Measurements from ENCODE around the gene MPP2. TPM values are rescaled to one million over a fixed set of nuclear protein-coding genes. Genes with fewer than 3 reads are reported as not detected.
"Not testable (repeated sequence)": the region's sequence is repeated elsewhere in the genome, so short reads cannot be mapped to it uniquely, and the experiment has no call there.

The MPP2 gene
- total RNA-seq, 1 donor from 2014 or later, result 3.6 TPM

DNA sequence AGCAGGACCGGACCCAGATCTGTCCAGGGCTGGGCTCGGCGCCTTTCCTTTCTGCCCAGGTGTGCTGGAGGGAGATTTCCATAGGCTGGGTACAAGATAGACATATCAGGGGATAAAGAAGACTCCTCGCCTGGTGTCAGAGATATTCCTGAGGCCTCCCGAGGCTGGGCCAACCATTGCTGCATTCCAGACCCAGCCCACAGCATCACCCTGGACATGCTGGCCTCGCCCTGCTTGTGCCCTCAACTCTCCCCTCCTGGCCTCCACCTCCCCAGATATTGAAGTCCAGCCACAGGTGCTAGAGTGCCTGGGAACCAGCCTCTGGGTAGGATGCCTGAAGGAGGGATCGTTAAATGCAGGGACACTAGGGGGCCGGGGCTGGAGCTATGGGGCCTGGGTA is 58.2 kb downstream of the MPP2 start:
- no peak for DNase-seq (ENCODE audit: low read depth)

DNA sequence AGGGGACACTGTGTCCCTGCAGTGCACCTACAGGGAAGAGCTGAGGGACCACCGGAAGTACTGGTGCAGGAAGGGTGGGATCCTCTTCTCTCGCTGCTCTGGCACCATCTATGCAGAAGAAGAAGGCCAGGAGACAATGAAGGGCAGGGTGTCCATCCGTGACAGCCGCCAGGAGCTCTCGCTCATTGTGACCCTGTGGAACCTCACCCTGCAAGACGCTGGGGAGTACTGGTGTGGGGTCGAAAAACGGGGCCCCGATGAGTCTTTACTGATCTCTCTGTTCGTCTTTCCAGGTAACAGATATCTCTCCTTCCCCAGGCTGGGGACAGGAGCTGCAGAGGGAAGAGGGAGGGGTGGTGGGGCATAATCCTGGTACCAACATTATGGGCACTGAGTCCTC is 58.7 kb downstream of the MPP2 start:
- no peak for DNase-seq (ENCODE audit: low read depth)

DNA sequence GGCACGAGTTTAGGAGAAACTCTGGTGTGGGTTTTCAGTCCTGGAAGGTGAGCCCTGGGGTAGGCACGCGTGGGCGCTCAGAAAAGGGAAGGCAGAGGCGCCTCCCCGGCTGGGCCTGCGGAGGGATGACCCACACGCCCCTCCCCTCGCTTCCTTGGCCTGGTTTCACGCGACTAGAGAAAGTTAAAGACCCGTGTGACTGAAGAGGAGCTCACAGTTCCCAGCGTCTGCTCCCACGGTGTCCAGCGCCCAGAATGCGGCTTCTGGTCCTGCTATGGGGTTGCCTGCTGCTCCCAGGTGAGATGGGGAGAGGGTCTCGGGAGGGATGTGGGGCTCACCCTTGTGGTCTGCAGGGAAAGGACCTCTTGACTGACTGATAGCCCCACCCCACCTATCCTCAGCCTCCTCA is 60.4 kb downstream of the MPP2 start, which contains the start of gene CD300LG:
Gene CD300LG, plus strand, starts transcription at position 214 of the 409 bp plus-strand sequence. Its CDS starts 41 bp downstream, at position 255.
- no peak for DNase-seq (ENCODE audit: low read depth)

DNA sequence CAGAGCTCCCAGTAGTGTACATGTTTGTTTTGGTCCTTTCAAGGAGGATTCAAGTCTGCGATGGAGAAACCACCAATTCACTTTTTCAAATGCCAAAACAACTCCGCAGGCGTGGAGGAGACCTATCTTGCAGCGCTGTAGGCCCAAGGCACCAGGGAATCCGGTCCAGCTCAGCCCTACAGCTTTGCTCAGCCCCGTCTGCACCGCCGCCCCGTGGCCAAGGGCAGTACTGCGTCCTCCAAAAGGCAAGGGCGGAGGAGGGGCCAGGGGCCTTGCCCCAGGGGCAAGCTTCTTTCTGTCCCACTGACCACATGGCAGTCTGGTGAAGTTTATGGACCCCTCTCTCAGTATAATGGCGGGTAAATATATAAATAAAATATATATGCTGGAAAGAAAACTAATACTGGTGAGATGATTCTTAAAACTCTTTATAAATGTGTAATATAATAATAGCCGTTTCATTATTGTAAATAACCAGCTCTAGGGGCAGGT is 61.1 kb downstream of the MPP2 start:
- DNase-seq (ENCODE audit: low read depth), result peak; percentile 56

DNA sequence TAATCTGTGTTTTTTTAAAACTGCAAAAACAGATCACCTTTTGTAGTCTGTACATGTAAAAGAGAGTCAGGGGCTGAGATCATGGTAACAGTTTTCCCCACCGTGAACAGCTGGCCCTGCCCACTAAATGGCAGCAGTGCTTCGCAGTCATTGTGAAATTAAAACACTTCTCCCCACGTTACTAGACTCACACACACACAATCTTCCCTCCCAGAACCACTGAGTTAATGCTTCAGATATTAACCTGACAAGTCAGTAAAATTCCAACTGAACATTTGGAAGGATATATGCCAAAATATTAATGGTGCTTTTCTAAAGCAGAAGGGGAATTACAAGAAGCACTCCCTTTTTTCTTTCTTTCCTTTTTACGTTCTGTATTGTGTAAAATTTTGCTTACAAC is 61.6 kb downstream of the MPP2 start:
- peak; percentile 65 for DNase-seq (ENCODE audit: low read depth)

DNA sequence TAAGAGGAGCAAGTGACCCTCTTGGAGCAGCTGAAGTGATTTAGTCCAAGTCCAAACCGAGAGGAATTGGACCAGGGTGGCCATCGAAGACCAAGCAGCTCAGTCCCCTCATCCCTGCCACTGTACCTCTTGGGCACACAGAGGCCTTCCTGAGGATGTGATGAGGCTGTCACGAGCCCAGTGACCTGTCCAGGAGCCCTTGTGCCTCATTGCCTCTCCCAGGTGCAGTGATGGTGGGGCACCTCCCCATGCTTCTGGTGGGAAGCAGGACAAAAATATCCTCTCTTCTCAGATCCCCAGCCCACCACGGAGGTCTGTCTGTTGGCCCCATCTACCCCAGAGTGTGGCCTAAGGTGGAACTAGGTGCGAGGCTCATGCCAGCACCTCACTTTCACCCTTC is 63.1 kb downstream of the MPP2 start:
- no peak for DNase-seq (ENCODE audit: low read depth)

DNA sequence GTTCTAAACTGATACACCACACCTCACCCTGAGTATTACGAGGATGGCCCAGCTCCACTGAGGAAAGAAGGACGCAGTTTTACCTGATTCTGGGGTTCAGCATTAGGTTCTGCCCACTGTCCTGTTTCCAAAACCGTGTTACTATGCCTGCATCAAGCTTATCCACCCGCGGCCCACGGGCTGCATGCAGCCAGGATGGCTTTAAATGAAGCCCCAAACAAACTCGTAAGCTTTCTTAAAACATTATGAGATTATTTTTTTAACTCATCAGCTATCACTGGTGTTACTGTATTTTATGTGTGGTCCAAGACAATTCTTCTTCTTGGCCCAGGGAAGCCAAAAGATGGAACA is 64.4 kb downstream of the MPP2 start:
- DNase-seq (ENCODE audit: low read depth), result no peak

DNA sequence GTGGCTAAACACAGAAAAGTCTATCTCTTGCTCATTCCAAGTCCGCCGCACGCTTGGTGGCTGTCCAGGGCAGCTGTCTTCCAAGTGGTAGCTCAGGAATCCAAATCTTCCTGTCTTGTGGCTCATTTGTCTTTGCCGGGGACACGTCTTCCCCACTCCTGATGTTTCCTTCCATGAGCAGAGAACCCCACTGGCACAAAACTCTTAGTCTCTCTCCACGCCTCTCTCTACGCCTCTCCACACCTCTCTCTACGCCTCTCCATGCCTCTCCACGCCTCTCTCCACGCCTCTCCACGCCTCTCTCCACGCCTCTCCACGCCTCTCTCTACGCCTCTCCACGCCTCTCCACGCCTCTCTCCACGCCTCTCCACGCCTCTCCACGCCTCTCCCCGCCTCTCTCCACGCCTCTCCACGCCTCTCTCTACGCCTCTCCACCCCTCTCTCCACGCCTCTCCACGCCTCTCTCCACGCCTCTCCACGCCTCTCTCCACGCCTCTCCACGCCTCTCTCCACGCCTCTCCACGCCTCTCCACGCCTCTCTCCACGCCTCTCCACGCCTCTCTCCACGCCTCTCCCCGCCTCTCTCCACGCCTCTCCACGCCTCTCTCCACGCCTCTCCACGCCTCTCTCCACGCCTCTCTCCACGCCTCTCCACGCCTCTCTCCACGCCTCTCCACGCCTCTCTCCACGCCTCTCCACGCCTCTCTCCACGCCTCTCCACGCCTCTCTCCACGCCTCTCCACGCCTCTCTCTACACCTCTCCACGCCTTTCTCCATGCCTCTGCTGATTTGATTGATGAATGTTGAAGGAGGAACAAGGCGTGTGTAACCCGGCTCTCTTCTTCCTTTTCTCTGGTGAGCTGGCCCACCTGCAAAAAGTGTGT is 65.0 kb downstream of the MPP2 start:
- DNase-seq (ENCODE audit: low read depth), result not testable (repeated sequence)

DNA sequence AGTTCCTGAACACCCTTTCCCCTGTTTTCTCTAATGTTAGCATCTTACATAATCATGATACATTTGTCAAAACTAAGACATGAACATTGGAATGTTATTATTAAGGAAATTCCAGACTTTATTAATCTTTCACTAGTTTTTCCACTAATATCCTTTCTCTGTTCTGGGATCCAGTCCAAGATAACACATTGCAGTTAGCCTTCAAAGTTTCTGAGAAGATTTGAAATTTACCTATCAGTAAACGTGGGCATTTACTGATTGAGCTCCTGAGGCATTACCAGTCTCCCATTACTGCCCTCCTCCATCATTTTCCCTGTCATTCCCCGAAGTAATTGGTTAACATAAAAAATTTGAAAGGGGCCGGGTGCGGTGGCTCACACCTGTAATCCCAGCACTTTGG is 66.1 kb downstream of the MPP2 start:
- no peak for DNase-seq (ENCODE audit: low read depth)

DNA sequence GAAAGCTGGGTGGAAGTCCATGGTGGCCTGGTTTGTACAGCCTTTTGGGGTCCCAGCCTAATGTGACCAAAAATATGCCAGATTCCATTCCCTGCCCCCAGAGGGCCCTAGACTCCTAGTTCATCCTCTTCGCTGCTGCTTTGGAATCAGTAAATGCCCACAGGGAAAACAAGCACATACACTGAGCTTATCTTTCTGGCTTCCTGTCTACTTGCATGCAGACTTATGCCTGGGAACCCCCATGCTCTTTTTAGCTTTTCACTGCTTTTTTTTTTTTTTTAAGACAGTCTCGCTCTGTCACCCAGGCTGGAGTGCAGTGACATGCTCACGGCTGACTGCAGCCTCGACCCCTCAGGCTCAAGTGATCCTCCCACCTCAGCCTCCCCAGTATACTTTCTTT is 66.5 kb downstream of the MPP2 start:
- DNase-seq (ENCODE audit: low read depth), result no peak

DNA sequence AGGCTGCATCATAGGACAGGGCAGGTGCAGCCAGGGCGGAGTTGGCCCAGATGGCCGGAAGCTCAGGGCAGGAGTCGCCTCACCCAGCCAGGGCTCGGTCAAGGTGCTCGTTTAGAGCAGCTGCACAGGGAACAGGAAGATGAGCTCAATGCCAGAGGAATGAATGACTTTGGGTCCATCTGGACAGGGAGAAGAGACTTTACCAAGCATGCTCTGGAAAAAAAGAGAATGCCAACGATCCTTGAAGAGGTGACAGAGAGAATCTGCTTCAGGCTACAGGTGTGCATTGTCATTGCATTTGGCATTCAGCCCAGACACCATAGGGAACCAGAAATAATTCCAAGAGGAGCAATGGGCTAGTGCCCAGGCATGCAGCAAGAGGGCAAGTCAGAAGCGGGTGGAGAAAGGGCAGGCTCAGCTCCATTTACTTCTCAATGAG is 67.6 kb downstream of the MPP2 start:
- peak; percentile 33 for DNase-seq (ENCODE audit: low read depth)

DNA sequence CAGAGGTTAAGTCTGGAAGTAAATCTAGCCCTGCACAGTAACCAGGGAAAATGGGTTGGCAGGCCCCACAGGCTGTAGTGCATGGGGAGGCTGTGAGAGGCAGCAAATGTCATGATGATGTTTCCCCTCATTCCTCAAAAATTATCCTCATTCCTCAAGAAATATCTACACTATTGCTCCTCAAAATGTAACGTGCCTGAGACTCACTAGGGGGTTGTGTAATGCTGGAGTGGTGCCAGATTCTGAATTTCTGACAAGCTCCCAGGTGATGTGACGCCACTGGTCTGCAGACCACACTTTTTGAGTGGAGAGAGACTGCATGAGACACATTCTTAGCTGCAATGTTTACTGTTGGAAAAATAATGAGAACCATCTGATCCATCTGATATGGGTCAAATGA is 73.2 kb downstream of the MPP2 start:
- peak; percentile 9 for DNase-seq (ENCODE audit: low read depth)

DNA sequence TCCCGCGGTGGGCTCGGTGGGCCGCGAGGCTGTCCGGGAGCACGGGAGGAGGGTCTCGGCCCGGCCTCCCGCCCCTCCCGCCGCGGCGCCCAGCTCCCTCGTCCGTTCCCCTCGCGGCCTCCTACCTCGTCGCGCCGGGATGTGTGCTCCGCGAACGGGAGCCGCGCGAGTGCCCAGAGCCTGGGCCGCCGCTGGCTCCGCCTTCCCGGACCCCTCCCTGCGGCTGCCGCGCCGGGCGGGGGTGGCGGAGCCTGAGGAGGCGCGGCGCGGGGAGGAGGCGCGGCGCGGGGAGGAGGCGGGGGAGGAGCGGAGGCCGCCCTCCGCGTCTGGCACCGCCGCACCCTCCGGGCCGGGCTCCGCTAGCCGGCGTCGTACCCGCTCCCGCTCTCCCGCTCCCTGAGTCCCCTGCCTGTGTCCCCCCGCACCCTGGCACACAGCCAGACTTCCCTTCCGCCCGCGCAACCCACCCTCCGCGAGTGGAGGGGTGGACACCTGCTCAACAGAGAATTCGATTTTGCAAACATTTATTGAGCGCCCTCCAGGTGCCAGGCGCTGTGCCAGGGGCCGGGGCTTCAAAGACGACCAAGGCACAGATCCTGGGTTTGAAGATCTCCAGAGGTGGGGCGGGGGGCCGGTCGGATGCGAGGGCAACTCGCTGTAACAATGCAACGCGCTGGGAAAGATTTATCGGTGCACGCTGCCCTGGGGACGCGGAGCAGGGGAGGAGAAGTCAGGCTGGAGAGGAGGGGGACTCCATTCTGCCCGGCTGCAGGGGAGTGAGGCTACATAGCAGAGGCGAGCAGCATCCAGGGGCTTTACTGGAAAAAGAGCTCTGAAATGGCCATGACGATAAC is 74.1 kb downstream of the MPP2 start, which contains the start of gene MPP3:
Gene MPP3, minus strand, starts transcription at position 171 of the 854 bp plus-strand sequence. CDS start 1,240 bp downstream, outside the sequence.
- peak; percentile 10 for DNase-seq (ENCODE audit: low read depth)

DNA sequence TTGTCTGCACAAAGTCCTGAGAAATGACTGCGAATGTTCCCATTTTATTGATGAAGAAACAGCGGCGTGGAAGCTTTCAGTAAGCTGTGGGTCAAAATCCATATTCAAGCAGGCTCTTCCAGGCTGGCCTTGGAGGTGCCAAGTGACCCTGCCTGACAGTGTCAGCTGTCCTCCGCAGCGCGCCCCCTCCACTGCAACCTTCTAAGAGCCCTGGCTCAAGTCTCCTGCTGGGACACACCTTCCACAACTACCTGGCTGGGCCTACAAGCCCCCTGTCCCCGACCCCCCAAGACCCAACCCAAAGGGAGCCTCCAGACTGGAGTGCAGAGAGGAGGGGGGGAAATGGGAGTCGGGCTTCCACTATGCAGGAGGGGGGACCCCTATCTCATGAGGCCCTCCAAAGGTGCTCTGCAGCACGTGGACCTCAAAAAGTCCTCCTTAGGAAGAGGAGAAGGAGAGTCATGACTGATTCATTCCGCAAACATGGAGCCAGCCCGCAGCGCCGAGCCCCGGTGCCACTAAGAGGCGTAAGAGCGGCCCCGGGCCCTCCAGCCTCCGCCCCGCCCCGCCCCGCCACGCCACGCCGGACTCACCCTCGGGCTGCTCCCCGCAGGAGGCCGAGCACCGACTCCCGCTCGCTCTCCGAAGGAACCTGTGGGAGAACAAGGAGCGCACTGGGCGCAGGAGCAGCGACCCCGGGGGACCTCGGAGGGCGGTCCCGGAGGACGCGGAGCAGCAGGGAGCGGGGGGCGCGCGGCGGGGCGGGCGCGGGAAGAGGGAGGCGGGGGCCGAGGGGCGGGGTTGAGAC is 75.0 kb downstream of the MPP2 start:
- DNase-seq (ENCODE audit: low read depth), result peak; percentile 42

DNA sequence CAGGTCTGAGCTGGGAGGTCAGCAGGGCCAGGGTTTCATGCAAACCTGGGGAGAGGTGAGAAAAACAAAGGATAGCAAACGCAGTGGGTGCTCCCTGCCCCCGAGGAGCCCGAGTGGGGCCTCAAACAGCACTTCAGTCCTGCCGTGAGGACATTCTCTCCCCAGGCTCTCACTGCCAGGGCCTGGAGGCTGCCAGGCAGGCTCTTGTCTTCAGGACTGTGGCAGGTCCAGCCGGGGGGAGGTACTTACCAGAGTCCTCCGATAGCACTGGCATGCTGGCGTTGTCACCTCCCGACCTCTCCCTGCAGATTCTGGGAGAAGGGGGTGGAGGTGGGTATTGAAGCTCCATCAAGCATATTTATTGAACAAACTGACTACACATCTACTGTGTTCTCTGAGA is 75.7 kb downstream of the MPP2 start:
- no peak for DNase-seq (ENCODE audit: low read depth)

DNA sequence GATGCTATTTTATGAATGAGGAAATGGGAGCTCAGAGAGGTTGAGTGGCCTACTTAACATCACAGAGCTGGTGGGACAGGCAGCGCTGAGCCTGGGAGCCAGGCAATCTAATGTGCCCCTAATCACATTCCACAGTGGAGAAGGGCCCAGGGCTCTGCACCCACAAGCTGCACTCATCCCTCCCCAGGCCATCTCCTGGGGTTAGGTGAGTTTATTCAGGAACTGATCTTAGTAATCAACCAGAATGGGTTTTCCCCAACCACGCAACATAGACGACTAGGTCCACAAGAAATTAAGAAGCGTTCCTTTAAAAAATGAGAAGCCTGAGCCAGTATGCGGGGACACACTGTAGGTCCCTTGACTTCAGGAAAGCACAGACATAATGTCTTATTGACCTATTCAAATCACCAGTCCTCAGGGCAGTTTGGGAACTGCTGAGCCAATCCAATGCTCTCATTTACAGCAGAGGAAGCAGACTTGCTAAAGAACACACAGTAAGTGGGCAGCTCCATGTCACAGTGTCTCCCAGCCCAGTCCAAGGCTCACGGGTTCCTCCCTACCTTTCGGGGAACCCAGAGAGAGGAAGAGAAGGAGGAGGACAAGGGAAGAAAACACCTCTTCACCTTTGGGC is 76.7 kb downstream of the MPP2 start:
- no peak for DNase-seq (ENCODE audit: low read depth)

DNA sequence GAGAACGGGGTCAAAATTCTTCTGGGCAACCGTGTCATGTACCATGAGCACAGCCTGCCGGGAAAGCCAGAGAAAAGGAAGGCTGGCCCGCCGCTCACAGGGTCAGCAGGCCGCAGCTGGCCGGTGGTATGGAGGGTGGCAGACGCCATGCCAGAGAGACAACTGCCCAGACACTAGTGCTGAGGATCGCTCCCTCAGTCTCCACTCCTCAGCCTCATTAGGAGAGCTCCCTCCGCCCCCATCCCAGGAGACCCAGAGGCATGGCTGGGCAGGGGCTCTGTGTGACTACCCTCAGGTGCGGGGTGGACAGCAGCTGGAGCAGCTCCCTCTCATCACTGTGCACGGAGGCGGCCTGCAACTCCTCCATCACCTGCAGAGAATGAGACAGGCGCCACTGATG is 77.6 kb downstream of the MPP2 start:
- DNase-seq (ENCODE audit: low read depth), result no peak

DNA sequence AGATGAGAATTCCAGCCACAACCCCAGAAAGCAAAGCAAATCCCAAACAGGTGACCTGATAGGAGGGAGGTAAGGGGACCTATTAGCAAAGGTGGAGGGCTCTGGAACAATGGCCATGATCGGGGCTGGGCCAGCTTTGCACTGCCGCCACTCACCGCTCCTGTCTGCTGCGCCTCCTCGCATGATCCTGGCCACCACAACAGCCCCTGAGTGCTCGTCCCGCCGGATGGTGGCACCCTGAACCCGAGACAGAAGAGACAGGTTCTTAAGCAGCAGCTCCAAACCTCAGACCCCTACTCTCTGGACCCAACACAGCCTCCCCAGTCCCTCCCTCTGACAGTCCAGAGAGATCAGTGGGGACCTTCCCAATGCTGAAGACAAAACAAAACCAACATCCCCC is 79.7 kb downstream of the MPP2 start:
- no peak for DNase-seq (ENCODE audit: low read depth)

DNA sequence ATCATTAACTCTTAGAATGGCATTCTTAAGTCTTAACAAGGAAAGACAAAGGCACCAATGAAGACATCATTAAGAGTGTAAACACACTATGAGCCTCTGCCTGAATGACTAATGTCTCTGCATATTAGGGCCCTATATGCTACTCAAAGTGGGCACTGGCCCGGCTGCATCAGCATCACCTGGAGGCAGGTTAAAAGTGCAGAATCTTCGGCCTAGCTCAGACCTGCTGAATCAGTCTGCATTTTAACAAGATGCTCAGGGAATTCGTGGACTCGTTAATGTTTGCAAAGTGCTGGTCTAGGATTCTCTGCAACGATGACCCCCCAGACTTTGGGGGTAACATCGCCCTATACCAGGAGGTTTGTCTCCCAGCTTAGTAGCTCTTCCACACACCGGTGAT is 81.1 kb downstream of the MPP2 start:
- DNase-seq (ENCODE audit: low read depth), result no peak

DNA sequence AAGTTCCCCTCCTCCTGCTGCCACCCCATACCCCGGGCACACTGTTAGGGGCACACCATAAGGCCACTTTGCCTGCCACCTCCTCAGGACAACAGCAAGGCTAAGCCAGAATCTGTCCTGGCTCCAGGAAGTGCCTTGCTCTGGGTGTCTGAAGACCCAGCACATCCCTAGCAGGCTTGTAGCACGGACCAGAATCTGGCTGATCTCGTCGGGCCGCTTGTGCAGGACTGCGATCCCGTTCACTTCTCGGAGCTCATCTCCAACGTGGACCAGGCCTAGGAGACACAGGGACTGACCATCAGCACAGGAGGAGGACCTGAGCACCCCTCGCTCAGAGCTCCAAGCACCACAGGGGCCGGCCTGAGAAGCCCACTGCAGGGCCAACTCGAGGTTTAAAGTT is 81.8 kb downstream of the MPP2 start:
- DNase-seq (ENCODE audit: low read depth), result no peak
